Urothelium cell line (cell line): ENCODE results near the gene CPSF7.

Source experiments
- DNase-seq: peaks from one replicate; pipeline ENCODE4 v3.0.0; 2011; ENCODE audit warnings: low spot score, mixed read lengths
- FAIRE-seq: peaks from 2 replicates; lab custom pipeline; 2011; peaks lifted over from hg19 to GRCh38; lab: Jason Lieb, UNC

The CPSF7 gene

DNA sequence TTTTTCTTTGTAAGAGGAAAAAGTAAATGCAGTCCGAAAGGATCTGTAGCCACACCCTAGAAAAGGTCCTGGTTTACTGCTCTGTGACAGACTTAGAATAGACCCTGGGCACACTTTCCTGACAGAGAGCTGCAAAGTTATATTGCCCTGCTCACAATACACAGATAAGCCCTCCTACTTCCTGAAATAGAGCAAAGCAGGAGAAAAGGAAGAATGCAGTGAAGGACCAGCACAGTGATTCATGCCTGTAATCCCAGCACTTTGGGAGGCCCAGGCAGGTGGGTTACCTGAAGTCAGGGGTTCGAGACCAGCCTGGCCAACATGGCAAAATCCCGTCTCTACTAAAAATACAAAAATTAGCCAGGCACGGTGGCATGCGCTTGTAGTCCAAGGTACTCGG lies 70.3 kb downstream of the CPSF7 start:
- DNase-seq (no peak), FAIRE-seq (no peak)

- FAIRE-seq (no peak), DNase-seq (no peak)
These were observed 71.2 kb downstream of the CPSF7 start for GRCh38 chr11:61358566-61358965.

GRCh38 chr11:61357894-61358239 lies 71.9 kb downstream of the CPSF7 start:
- FAIRE-seq (no peak), DNase-seq (no peak)

DNA sequence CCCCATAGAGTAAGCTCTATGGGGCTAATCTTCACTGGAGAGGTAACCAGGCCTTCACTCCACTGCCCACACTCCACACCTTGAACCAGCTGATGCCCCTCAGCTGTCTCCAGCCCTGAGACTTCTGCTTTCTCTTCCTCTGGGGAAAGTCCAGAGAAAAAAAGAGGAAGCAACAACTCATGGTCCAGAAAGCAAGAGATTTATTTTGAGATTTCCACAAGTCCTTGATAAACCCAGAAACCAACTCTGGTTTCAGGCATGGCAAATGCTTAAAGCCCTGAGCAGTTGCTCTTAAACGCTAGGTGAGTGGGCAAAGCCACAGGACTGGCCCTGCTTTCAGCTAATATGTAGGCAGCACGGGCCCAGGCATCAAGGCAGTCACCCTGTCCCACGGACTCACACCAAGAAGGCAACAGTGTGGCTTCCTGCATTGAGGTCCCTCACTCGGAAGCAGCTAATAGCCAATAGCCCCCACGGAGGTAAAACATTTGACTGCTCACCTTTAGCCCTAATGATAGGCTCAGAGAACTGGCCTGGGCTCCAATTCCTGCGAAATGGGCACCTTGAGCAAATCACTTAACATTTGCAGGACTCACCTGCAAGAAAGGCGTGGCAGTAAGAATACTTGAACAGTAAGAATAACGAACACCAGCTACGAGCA lies 72.4 kb downstream of the CPSF7 start:
- FAIRE-seq = no peak
- no peak for DNase-seq

- DNase-seq = no peak
- no peak for FAIRE-seq
These were observed 73.1 kb downstream of the CPSF7 start for GRCh38 chr11:61356706-61357105.

DNA sequence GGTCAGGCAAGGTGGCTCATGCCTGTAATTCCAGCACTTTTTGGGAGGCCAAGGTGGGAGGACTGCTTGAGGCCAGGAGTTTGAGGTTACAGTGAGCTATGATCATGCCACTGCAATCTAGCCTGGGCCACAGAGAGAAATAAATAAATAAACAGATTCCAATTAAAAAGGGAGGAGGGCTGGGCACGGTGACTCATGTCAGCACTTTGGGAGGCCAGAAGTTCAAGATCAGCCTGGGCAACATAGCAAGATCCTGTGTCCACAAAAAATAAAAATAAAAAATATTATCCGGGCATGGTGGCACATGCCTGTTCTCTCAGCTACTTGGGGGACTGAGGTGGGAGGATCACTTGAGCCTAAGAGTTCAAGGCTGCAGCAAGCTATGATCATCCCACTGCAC lies 75.6 kb downstream of the CPSF7 start:
- DNase-seq (no peak), FAIRE-seq (no peak)

DNA sequence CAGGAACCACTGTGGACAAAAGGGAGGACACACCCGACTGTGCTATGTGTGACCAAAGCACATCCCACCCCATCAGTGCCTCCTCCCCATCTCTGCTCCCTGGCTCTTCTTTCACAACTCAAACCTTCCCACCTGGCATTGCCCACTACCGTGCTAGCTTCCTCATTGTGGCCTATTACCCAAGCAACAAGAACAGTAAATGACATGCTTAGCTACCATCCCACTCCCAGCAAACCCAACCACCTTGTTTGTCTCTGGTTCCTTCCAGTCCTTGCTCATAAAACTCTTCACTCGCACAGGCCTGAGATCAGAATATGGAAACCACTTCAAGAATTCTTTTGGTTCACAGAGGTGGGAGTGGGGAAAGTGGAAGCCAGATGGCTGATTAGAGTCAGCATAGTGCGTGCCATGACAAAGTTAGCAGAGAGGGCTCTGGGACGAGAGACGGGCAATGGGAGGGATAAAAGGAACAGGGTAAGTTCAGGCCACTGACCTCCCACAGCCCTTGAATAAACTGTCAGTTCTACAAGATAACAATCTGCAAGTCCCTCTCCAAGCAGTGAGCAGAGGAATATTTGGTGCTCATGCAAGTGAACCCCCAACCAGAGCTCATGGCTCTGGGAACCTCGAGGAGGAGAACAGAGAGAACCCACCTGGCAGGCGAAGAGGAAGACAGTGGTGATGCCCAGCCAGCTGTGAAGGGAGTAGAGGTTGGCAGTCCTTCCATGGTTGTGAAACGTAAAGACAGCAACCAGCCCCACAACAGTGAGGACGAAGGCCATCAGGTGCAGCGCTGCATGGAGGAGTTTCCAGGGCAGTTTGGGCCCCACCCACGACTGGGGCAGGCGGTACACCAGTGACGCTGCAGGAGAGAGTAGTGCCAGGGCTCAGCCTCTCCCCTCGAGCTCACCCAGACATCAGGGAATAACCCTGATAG lies 76.4 kb downstream of the CPSF7 start:
- FAIRE-seq (no peak), DNase-seq (no peak)
